PFSK-1 (cell line): Measurements from ENCODE around the gene MARK1.

Source experiments
- FOXP2 ChIP-seq: optimal IDR thresholded peaks from 2 replicates; pipeline ENCODE3; 2011; ENCODE audit warnings: borderline replicate concordance, control low read depth, inconsistent platforms; ENCODE audit not compliant: insufficient read depth; ENCODE audit errors: extremely low read length, extremely low read depth
- POLR2AphosphoS5 ChIP-seq: IDR thresholded peaks from 2 replicates; pipeline ENCODE4 v1.6.1; 2012; ENCODE audit warnings: low read depth, mild to moderate bottlenecking, control low read depth, low read length, moderate library complexity
- SIN3A ChIP-seq: IDR thresholded peaks from 2 replicates; pipeline ENCODE4 v1.6.1; 2012; ENCODE audit warnings: mild to moderate bottlenecking, low read length, moderate library complexity, borderline replicate concordance; ENCODE audit not compliant: insufficient read depth
- TAF1 ChIP-seq: IDR thresholded peaks from 2 replicates; pipeline ENCODE4 v1.6.1; 2012; ENCODE audit warnings: low read length, control low read depth, borderline replicate concordance; ENCODE audit not compliant: insufficient read depth
- TF ChIP-seq, protein P1 (sequence below), 2 experiments: IDR thresholded peaks; 2 replicates each; pipeline versions ENCODE4 v1.6.1 to v1.8.0; 2011 to 2012; ENCODE audit warnings: low read depth in 2 of 2, low read length in 2 of 2, control low read depth in 1 of 2, inconsistent platforms in 1 of 2, mild to moderate bottlenecking in 1 of 2, moderate library complexity in 1 of 2; ENCODE audit not compliant: insufficient read depth in 1 of 2

MARK1 gene

DNA sequence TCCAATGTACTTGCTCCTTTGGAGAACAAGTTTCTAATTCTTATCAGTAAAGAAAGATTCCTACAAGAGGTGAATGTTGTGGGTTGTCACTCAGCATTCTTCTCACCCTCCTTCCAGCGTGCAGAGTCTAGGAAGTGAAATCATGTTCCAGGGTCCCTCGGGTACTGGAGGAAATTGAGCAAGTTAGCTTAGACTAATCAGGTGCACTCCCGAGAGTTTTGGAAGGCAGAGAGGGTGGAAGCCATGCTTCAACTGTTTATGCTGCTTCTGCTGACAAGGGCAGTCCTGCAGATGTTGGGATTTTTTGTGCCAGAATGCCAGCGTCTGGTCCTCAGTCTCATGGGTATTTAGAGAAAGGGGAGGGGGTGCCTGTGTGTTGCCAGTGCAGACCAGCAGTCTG is 157.0 kb downstream of the MARK1 start:
- no peak for TF ChIP-seq POLR2AphosphoS5
- TF ChIP-seq FOXP2 = no peak
- TF ChIP-seq, protein P1, sequence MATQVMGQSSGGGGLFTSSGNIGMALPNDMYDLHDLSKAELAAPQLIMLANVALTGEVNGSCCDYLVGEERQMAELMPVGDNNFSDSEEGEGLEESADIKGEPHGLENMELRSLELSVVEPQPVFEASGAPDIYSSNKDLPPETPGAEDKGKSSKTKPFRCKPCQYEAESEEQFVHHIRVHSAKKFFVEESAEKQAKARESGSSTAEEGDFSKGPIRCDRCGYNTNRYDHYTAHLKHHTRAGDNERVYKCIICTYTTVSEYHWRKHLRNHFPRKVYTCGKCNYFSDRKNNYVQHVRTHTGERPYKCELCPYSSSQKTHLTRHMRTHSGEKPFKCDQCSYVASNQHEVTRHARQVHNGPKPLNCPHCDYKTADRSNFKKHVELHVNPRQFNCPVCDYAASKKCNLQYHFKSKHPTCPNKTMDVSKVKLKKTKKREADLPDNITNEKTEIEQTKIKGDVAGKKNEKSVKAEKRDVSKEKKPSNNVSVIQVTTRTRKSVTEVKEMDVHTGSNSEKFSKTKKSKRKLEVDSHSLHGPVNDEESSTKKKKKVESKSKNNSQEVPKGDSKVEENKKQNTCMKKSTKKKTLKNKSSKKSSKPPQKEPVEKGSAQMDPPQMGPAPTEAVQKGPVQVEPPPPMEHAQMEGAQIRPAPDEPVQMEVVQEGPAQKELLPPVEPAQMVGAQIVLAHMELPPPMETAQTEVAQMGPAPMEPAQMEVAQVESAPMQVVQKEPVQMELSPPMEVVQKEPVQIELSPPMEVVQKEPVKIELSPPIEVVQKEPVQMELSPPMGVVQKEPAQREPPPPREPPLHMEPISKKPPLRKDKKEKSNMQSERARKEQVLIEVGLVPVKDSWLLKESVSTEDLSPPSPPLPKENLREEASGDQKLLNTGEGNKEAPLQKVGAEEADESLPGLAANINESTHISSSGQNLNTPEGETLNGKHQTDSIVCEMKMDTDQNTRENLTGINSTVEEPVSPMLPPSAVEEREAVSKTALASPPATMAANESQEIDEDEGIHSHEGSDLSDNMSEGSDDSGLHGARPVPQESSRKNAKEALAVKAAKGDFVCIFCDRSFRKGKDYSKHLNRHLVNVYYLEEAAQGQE (IDR thresholded peaks at IDR 0.05; ENCODE audit: insufficient read depth in 1 of 2, low read depth in 2 of 2, low read length in 2 of 2) = no peak

DNA sequence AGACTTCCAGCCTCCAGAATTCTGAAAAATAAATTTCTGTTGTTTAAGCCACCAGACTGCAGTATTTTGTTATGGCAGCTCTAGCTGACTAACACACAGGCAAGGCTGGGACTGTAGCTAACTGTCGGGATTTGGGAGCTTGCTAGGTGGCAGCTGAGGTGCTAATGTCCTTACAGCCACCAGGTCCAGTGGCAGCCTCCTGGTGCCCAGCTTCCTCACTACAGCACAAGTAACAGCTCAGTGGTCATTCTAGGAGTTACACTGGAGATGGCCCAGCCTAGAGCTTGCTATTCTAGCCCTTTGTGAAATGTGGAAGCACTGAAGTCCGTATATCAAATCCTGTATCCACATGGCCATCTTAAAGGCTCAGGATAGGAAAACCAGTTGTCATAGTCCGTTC is 157.9 kb downstream of the MARK1 start:
- TF ChIP-seq, protein P1 (IDR thresholded peaks at IDR 0.05; ENCODE audit: insufficient read depth in 1 of 2, low read depth in 2 of 2, low read length in 2 of 2) = no peak
- TF ChIP-seq TAF1 = no peak
- TF ChIP-seq SIN3A = no peak
- no peak for TF ChIP-seq POLR2AphosphoS5
- TF ChIP-seq FOXP2 = no peak

DNA sequence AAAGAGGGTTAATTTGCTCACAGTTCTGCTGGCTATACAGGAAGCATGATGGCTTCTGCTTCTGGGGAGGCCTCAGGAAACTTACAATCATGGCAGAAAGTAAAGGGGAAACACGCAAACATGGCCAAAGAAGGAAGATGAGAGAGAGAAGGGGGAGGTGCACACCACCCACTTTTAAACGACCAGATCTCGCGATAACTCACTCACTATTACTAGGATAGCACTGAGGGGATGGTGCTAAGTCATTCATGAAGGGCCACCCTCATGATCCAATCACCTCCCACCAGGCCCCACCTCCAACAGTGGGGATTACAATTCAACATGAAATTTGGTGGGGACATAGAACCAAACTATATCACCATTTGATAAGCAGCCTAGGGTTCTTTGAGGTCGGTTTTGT is 159.9 kb downstream of the MARK1 start:
- TF ChIP-seq SIN3A (no peak), POLR2AphosphoS5 (no peak), TAF1 (no peak), FOXP2 (no peak)
- TF ChIP-seq, protein P1 (IDR thresholded peaks at IDR 0.05; ENCODE audit: insufficient read depth in 1 of 2, low read depth in 2 of 2, low read length in 2 of 2) = no peak

DNA sequence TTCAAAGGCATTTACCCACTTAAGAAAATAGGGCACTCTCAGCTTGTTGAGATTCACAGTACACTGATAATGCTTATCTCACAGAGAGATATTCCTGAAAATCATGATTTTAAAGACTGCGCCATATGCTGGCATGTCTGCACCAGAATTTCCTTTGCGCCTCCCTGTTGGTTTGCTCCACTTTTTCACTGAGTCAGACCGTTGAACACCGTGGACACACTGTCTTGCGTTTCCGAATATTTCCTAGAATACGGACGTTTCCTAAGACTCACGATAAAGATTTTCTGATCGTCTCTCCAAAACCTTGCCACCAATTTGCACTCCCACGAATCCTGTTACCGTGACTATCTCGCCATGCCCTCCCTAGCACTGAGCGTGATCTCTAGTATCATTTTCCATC is 161.7 kb downstream of the MARK1 start:
- TF ChIP-seq POLR2AphosphoS5 (no peak), FOXP2 (no peak), TAF1 (no peak), SIN3A (no peak)
- TF ChIP-seq, protein P1 (IDR thresholded peaks at IDR 0.05; ENCODE audit: insufficient read depth in 1 of 2, low read depth in 2 of 2, low read length in 2 of 2) = no peak
